Vagina (tissue), 2 donors: ENCODE measurements around the gene NETO1. TPM values are rescaled to one million over a fixed set of nuclear protein-coding genes. Genes with fewer than 3 reads are reported as not detected.

Experiments used
- DNase-seq, 2 donors: peaks; one replicate each; pipeline ENCODE4 v3.0.0-alpha.2; 2017; ENCODE audit errors: extremely low spot score in 2 of 2
- H3K27ac ChIP-seq: fragments of 200-600 bp; sonication (generic); one replicate; pipeline ENCODE4 v1.5.1; 2019
- H3K27me3 ChIP-seq: fragments of 200-600 bp; sonication (generic); one replicate; pipeline ENCODE4 v1.5.1; 2019
- H3K36me3 ChIP-seq, 2 donors: fragments of 200-600 bp; sonication (generic); one replicate each; pipeline ENCODE4 v1.5.1; 2017 to 2019
- H3K4me1 ChIP-seq: fragments of 200-600 bp; sonication (generic); one replicate; pipeline ENCODE4 v1.5.1; 2019
- H3K4me3 ChIP-seq, 2 donors: fragments of 200-600 bp; sonication (generic); 1 replicate in 1 of 2; 2 replicates in 1 of 2; pipeline ENCODE4 v1.5.1; 2016 to 2019
- H3K9me3 ChIP-seq: fragments of 200-600 bp; sonication (generic); one replicate; pipeline ENCODE4 v1.5.1; 2019
- CTCF ChIP-seq, 3 experiments: fragments of 450-650 bp in 2 of 3; fragments of 200-600 bp in 1 of 3; sonication (generic) in 1 of 3; IDR thresholded peaks; one replicate each; pipeline ENCODE4 v1.5.1; 2017 to 2019; ENCODE audit warnings: antibody characterized with exemption in 3 of 3, mild to moderate bottlenecking in 2 of 3, moderate library complexity in 2 of 3
- POLR2A ChIP-seq, 2 donors: fragments of 450-650 bp; IDR thresholded peaks; one replicate each; pipeline ENCODE4 v1.6.1; 2017; ENCODE audit warnings: antibody characterized with exemption in 2 of 2, mild to moderate bottlenecking in 2 of 2, moderate library complexity in 2 of 2
- POLR2AphosphoS5 ChIP-seq, 2 donors: sonication (generic); formaldehyde crosslinking; IDR thresholded peaks; one replicate each; pipeline ENCODE4 v1.9.0; 2017; ENCODE audit warnings: antibody characterized with exemption in 2 of 2, mild to moderate bottlenecking in 2 of 2, low read depth in 1 of 2; ENCODE audit not compliant: insufficient read depth in 1 of 2
- intact Hi-C: fragments of 100-400 bp; cut with DNase I; formaldehyde crosslinking; loops from one replicate; pipeline ENCODE4 v1.15.1; 2023
- total RNA-seq: library from RNA; depleted of rRNA; stranded (reverse); fragments of >200 nt; gene quantifications from one replicate; pipeline ENCODE4 v1.2.3, GENCODE V29; 2016

The NETO1 gene
- total RNA-seq, 1 donor from 2014 or later: not detected

GRCh38 chr18:72726201-72726600 is 141.6 kb downstream of the NETO1 start:
- no peak for TF ChIP-seq POLR2A (IDR thresholded peaks at IDR 0.05)
- no peak for TF ChIP-seq CTCF (IDR thresholded peaks at IDR 0.05)
- TF ChIP-seq POLR2AphosphoS5 (IDR thresholded peaks at IDR 0.05; ENCODE audit: insufficient read depth in 1 of 2, low read depth in 1 of 2): no peak
- Histone ChIP-seq H3K36me3 (no peaks in the 10 kb centered on the region), H3K9me3 (no peaks in the 10 kb centered on the region), H3K4me3 (no peak overlapping the region), H3K27me3 (no peaks in the 10 kb centered on the region), H3K4me1 (no peaks in the 10 kb centered on the region), H3K27ac (no peak overlapping the region)
- no peak for DNase-seq
- intact Hi-C loops: no loop called here

DNA sequence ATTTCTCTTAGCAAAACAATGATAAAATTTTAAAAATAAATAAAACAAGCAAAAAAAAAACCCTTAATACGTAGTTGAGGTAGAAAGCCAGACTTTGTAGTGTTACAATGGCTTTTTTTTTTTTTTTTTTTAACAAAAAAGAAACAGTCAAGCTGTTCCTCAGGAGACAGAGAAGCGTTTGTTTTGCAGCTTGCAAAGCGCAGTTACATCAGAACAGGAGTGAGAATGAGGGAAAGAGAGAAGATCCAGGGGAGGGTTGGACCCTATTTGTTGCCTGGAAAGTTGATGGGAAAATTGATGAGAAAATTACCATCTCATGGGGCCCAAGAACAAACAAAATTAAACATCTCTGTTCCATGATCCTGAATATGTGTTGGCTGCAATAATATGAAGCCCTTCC is 146.5 kb downstream of the NETO1 start:
- Histone ChIP-seq H3K36me3 (no peaks in the 10 kb centered on the region), H3K9me3 (no peaks in the 10 kb centered on the region), H3K4me1 (no peaks in the 10 kb centered on the region), H3K27ac (no peak overlapping the region), H3K4me3 (no peak overlapping the region), H3K27me3 (no peaks in the 10 kb centered on the region)
- intact Hi-C loops: no loop called here
- no peak for DNase-seq
- TF ChIP-seq CTCF (IDR thresholded peaks at IDR 0.05): no peak
- no peak for TF ChIP-seq POLR2AphosphoS5 (IDR thresholded peaks at IDR 0.05; ENCODE audit: insufficient read depth in 1 of 2, low read depth in 1 of 2)

DNA sequence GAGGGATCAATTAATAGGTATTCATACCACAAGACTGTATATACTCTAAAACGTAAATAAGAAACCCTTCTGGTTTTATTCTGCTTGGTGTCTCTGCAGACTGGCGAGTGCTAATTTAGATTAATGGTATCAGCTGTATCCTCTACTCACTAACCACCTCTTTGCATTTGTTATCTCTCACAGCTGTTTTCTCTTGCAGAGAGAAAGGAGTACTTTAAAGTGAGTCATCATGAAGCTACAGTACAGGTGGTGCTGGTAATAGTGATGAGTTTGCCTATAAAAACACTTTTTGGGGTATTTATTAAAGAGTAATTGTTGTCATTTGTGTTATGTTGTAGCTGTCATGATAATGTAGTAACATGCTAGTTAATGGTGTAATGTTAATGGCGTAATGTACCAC is 147.7 kb downstream of the NETO1 start:
- intact Hi-C loops: no loop called here

DNA sequence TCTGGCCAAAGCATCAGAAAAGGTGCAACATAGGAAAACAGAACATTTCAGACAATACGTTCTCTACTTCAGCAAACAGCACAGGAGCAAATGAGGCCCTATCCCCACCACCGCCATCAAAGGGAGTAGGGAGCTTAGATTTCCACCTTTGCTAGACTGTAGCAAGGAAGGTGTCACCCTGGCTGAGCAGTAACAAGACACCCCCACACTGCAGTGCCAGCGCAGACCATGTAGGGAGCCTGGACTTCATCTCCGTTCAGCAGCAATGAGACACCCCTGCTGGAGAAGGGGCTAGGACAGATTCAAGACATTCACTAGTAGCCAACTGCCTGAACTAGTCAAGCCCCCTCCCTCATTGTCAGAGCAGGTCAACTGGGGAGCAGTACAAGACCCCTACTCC is 163.6 kb downstream of the NETO1 start:
- H3K9me3 ChIP-seq: no peaks in the 10 kb centered on the region
- no peak overlapping the region for H3K27ac ChIP-seq
- no peaks in the 10 kb centered on the region for H3K27me3 ChIP-seq
- DNase-seq: no peak
- H3K4me1 ChIP-seq: no peaks in the 10 kb centered on the region
- no peak overlapping the region for H3K4me3 ChIP-seq
- intact Hi-C loops: no loop called here
- TF ChIP-seq CTCF (IDR thresholded peaks at IDR 0.05): no peak
- TF ChIP-seq POLR2A (IDR thresholded peaks at IDR 0.05): no peak
- TF ChIP-seq POLR2AphosphoS5 (IDR thresholded peaks at IDR 0.05; ENCODE audit: insufficient read depth in 1 of 2, low read depth in 1 of 2): no peak
- H3K36me3 ChIP-seq: no peaks in the 10 kb centered on the region

More for the DNA sequence above, 147.7 kb downstream of the NETO1 start:
- no peak overlapping the region for H3K27ac ChIP-seq
- no peaks in the 10 kb centered on the region for H3K27me3 ChIP-seq
- no peaks in the 10 kb centered on the region for H3K4me1 ChIP-seq
- H3K4me3 ChIP-seq: no peak overlapping the region
- no peaks in the 10 kb centered on the region for H3K36me3 ChIP-seq
- TF ChIP-seq CTCF (IDR thresholded peaks at IDR 0.05) (no peak), POLR2AphosphoS5 (IDR thresholded peaks at IDR 0.05; ENCODE audit: insufficient read depth in 1 of 2, low read depth in 1 of 2) (no peak), POLR2A (IDR thresholded peaks at IDR 0.05) (no peak)
- no peak for DNase-seq
- no peaks in the 10 kb centered on the region for H3K9me3 ChIP-seq

- DNase-seq: no peak
- Histone ChIP-seq H3K4me1 (no peaks in the 10 kb centered on the region), H3K36me3 (no peaks in the 10 kb centered on the region), H3K9me3 (no peaks in the 10 kb centered on the region), H3K4me3 (no peak overlapping the region), H3K27me3 (no peaks in the 10 kb centered on the region), H3K27ac (no peak overlapping the region)
- TF ChIP-seq POLR2AphosphoS5 (IDR thresholded peaks at IDR 0.05; ENCODE audit: insufficient read depth in 1 of 2, low read depth in 1 of 2) (no peak), POLR2A (IDR thresholded peaks at IDR 0.05) (no peak), CTCF (IDR thresholded peaks at IDR 0.05) (no peak)
- intact Hi-C loops: no loop called here
Observed at GRCh38 chr18:72700961-72701710, 166.7 kb downstream of the NETO1 start.
